ENCODE measurements around the gene KLHL12. TPM values are rescaled to one million over a fixed set of nuclear protein-coding genes. Genes with fewer than 3 reads are reported as not detected.
"Not testable (repeated sequence)": the region's sequence is repeated elsewhere in the genome, so short reads cannot be mapped to it uniquely, and the experiment has no call there.

KLHL12 gene
- total RNA-seq, 2 experiments from 2014 or later: 33.9 to 46.2 TPM

DNA sequence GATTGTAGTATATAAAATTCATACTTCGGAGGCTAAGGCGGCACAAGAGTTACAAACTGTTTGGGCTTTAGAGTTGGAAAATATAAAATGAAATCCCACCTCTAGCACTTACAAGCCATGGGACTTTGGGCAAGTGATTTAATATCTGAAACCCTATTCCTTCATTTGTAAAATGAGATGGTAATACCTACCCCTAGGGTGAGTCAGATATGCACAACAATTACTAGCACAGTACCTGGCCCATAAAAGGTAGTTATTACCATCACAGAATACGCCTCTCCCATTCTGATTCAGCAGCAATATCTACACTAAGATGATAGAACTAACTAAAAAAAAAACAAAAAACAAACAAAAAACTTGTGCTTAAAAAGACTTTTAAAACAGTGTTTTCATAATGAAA lies 3.5 kb downstream of the KLHL12 start:
- Histone ChIP-seq H3K9me3 (ENCODE audit: low read length) (no peaks in the 10 kb centered on the region), H3K4me1 (ENCODE audit: insufficient read depth, low read length, poor library complexity, severe bottlenecking) (peaks cover 38% of the 10 kb centered on the region), H3K4me3 (ENCODE audit: low read depth, low read length, poor library complexity, severe bottlenecking) (peak overlapping the region; percentile 50), H3K79me2 (ENCODE audit: insufficient read depth, low read depth, low read length) (peaks cover 54% of the 10 kb centered on the region; the same call in 1 of the 2 replicates), H3K4me2 (ENCODE audit: low read length) (peak overlapping the region; percentile 66), H3K27ac (ENCODE audit: low read depth, low read length, poor library complexity, severe bottlenecking) (peak overlapping the region; percentile 43), H4K20me1 (ENCODE audit: insufficient read depth, low read length) (no peaks in the 10 kb centered on the region), H3K9me2 (ENCODE audit: insufficient read depth, low read length) (no peaks in the 10 kb centered on the region), H3K36me3 (ENCODE audit: insufficient read depth, low read length) (peaks cover 51% of the 10 kb centered on the region), H2AFZ (ENCODE audit: low read length) (no peak overlapping the region)
- DNase-seq (ENCODE audit: low spot score): no peak
- intact Hi-C loops (cut with micrococcal nuclease; ENCODE audit: unreplicated experiment): no loop called here
- no TSS peak for BruUV-seq (replicated peaks)
- ChIA-PET POLR2A (interaction anchor here (0.6 kb wide), 3 partner anchors 22 to 1867 kb away, joined by 3 read pairs; no protein-coding TSS in a partner anchor), CTCF (ENCODE audit: unreplicated experiment) (no interaction called here)
- TF ChIP-seq, protein P1, sequence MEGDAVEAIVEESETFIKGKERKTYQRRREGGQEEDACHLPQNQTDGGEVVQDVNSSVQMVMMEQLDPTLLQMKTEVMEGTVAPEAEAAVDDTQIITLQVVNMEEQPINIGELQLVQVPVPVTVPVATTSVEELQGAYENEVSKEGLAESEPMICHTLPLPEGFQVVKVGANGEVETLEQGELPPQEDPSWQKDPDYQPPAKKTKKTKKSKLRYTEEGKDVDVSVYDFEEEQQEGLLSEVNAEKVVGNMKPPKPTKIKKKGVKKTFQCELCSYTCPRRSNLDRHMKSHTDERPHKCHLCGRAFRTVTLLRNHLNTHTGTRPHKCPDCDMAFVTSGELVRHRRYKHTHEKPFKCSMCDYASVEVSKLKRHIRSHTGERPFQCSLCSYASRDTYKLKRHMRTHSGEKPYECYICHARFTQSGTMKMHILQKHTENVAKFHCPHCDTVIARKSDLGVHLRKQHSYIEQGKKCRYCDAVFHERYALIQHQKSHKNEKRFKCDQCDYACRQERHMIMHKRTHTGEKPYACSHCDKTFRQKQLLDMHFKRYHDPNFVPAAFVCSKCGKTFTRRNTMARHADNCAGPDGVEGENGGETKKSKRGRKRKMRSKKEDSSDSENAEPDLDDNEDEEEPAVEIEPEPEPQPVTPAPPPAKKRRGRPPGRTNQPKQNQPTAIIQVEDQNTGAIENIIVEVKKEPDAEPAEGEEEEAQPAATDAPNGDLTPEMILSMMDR (conservative IDR thresholded peaks at IDR 0.05; ENCODE audit: low read length): no peak
- TF ChIP-seq EZH2phosphoT487 (IDR thresholded peaks at IDR 0.05; ENCODE audit: borderline replicate concordance, low read depth, low read length): no peak

DNA sequence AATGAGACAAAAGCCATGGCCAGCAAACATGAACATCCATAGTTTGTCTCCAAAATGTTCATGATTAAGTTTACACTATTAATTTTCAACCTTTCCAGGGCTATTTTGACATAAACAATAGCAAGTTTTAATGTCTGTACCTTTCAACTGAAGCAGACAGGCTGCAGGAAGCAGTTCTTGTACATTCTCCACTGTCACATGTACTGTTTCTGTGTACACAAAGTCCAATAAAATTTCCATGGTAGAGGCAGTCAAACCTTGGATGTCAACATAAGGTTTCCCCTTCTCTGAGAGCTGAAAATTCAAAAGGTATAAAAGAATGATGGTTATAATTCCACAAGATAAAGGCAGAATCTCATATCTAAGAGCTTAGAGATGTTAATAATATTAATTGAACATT lies 7.4 kb downstream of the KLHL12 start:
- Histone ChIP-seq H3K36me3 (ENCODE audit: insufficient read depth, low read length) (peaks cover 86% of the 10 kb centered on the region), H3K4me2 (ENCODE audit: low read length) (no peak overlapping the region)
- no TSS peak for BruUV-seq (replicated peaks)

DNA sequence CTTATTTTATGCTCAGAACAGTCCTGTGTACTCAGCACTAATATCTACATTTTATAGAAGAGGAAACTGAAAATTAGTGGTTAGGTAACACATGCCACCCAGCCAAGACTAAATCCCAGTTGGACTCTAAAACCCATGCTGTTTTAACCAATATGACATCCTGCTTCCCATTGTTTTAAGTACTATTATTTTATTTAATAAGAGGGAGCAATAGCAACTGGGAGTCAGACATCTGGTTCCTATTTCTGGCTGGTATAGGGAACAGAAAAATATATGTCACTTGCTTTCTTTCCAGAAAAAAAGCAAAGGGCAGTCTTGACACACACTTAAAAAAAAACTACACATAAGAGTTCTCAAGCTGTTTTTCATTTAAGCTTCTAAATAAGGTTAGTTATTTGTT lies 11.9 kb downstream of the KLHL12 start:
- DNase-seq (ENCODE audit: low spot score): no peak
- Histone ChIP-seq H3K79me2 (ENCODE audit: insufficient read depth, low read depth, low read length) (no peaks in the 10 kb centered on the region), H3K36me3 (ENCODE audit: insufficient read depth, low read length) (peaks cover 94% of the 10 kb centered on the region), H4K20me1 (ENCODE audit: insufficient read depth, low read length) (no peaks in the 10 kb centered on the region), H3K4me2 (ENCODE audit: low read length) (no peak overlapping the region), H3K9me2 (ENCODE audit: insufficient read depth, low read length) (no peaks in the 10 kb centered on the region), H3K27ac (ENCODE audit: low read depth, low read length, poor library complexity, severe bottlenecking) (no peak overlapping the region), H3K9me3 (ENCODE audit: low read length) (no peaks in the 10 kb centered on the region), H3K4me1 (ENCODE audit: insufficient read depth, low read length, poor library complexity, severe bottlenecking) (no peaks in the 10 kb centered on the region), H2AFZ (ENCODE audit: low read length) (no peak overlapping the region), H3K4me3 (ENCODE audit: low read depth, low read length, poor library complexity, severe bottlenecking) (no peak overlapping the region)
- ChIA-PET CTCF (ENCODE audit: unreplicated experiment) (no interaction called here), POLR2A (interaction anchor here (0.7 kb wide), 1 partner anchor 11 kb away, joined by 6 read pairs; no protein-coding TSS in a partner anchor)
- intact Hi-C loops (cut with micrococcal nuclease; ENCODE audit: unreplicated experiment): no loop called here
- TF ChIP-seq EZH2phosphoT487 (IDR thresholded peaks at IDR 0.05; ENCODE audit: borderline replicate concordance, low read depth, low read length): no peak
- TF ChIP-seq, protein P1 (conservative IDR thresholded peaks at IDR 0.05; ENCODE audit: low read length): no peak
- BruUV-seq (replicated peaks): no TSS peak

More for the DNA sequence above, 7.4 kb downstream of the KLHL12 start:
- peaks cover 21% of the 10 kb centered on the region for H3K4me1 ChIP-seq (ENCODE audit: insufficient read depth, low read length, poor library complexity, severe bottlenecking)
- no peak for TF ChIP-seq EZH2phosphoT487 (IDR thresholded peaks at IDR 0.05; ENCODE audit: borderline replicate concordance, low read depth, low read length)
- TF ChIP-seq, protein P1 (conservative IDR thresholded peaks at IDR 0.05; ENCODE audit: low read length): no peak
- no peak overlapping the region for H3K27ac ChIP-seq (ENCODE audit: low read depth, low read length, poor library complexity, severe bottlenecking)
- H3K9me2 ChIP-seq (ENCODE audit: insufficient read depth, low read length): no peaks in the 10 kb centered on the region
- H3K9me3 ChIP-seq (ENCODE audit: low read length): no peaks in the 10 kb centered on the region
- POLR2A ChIA-PET: interaction anchor here (0.6 kb wide), 1 partner anchor 1387 kb away, joined by 3 read pairs; no protein-coding TSS in a partner anchor
- no peaks in the 10 kb centered on the region for H4K20me1 ChIP-seq (ENCODE audit: insufficient read depth, low read length)
- intact Hi-C loops (cut with micrococcal nuclease; ENCODE audit: unreplicated experiment): no loop called here
- CTCF ChIA-PET (ENCODE audit: unreplicated experiment): no interaction called here
- H3K79me2 ChIP-seq (ENCODE audit: insufficient read depth, low read depth, low read length): peaks cover 32% of the 10 kb centered on the region; the same call in 1 of the 2 replicates
- DNase-seq (ENCODE audit: low spot score): no peak
- H3K4me3 ChIP-seq (ENCODE audit: low read depth, low read length, poor library complexity, severe bottlenecking): no peak overlapping the region
- no peak overlapping the region for H2AFZ ChIP-seq (ENCODE audit: low read length)

DNA sequence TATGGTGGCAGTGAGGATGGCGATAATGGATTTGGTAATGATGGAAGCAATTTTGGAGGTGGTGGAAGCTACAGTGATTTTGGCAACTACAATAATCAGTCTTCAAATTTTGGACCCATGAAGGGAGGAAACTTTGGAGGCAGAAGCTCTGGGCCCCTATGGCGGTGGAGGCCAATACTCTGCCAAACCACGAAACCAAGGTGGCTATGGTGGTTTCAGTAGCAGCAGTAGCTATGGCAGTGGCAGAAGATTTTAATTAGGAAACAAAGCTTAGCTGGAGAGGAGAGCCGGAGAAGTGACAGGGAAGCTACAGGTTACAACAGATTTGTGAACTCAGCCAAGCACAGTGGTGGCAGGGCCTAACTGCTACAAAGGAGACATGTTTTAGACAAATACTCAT lies 14.6 kb downstream of the KLHL12 start:
- DNase-seq (ENCODE audit: low spot score); H3K4me3 ChIP-seq (ENCODE audit: low read depth, low read length, poor library complexity, severe bottlenecking); H3K9me3 ChIP-seq (ENCODE audit: low read length); H3K27ac ChIP-seq (ENCODE audit: low read depth, low read length, poor library complexity, severe bottlenecking); H3K79me2 ChIP-seq (ENCODE audit: insufficient read depth, low read depth, low read length); intact Hi-C loops (cut with micrococcal nuclease; ENCODE audit: unreplicated experiment); H2AFZ ChIP-seq (ENCODE audit: low read length); H3K4me1 ChIP-seq (ENCODE audit: insufficient read depth, low read length, poor library complexity, severe bottlenecking); CTCF ChIA-PET (ENCODE audit: unreplicated experiment); H3K9me2 ChIP-seq (ENCODE audit: insufficient read depth, low read length); BruUV-seq (replicated peaks); H3K4me2 ChIP-seq (ENCODE audit: low read length); H4K20me1 ChIP-seq (ENCODE audit: insufficient read depth, low read length): not testable (repeated sequence)
- POLR2A ChIA-PET: interaction anchor here (1.8 kb wide), 1 partner anchor 31 kb away, joined by 4 read pairs; no protein-coding TSS in a partner anchor
- H3K36me3 ChIP-seq (ENCODE audit: insufficient read depth, low read length): peaks cover 97% of the 10 kb centered on the region
